ENCODE results near the gene RER1.

The RER1 gene

GRCh38 chr1:2404890-2405511 is 13.4 kb downstream of the RER1 start:
- ATAC-seq = no peak
- no peaks in the 10 kb centered on the region for H3K9me3 Mint-ChIP-seq

GRCh38 chr1:2405588-2406295 is 14.1 kb downstream of the RER1 start:
- Mint-ChIP-seq H3K27ac (no peak overlapping the region), H3K9me3 (no peaks in the 10 kb centered on the region), H3K27me3 (no peaks in the 10 kb centered on the region), H3K4me3 (no peak overlapping the region), H3K4me1 (peaks cover 24% of the 10 kb centered on the region)
- no peak for DNase-seq
- ATAC-seq = no peak

More at GRCh38 chr1:2404890-2405511, 13.4 kb downstream of the RER1 start:
- Mint-ChIP-seq H3K4me3 (no peak overlapping the region), H3K27me3 (no peaks in the 10 kb centered on the region), H3K27ac (peak overlapping the region in 1 of 2 donors; percentile 48), H3K4me1 (peaks cover 23% of the 10 kb centered on the region)
- no peak for DNase-seq

GRCh38 chr1:2406451-2407041 is 14.9 kb downstream of the RER1 start:
- no peak overlapping the region for H3K4me3 Mint-ChIP-seq
- peaks cover 29% of the 10 kb centered on the region for H3K4me1 Mint-ChIP-seq
- H3K27ac Mint-ChIP-seq = peak overlapping the region in 1 of 2 donors; percentile 87
- no peaks in the 10 kb centered on the region for H3K27me3 Mint-ChIP-seq
- DNase-seq (no peak), ATAC-seq (peak; percentile 12)
- H3K9me3 Mint-ChIP-seq = no peaks in the 10 kb centered on the region

- no peaks in the 10 kb centered on the region for H3K27me3 Mint-ChIP-seq
- H3K27ac Mint-ChIP-seq = peak overlapping the region; percentile 87 to 89
- DNase-seq (no peak), ATAC-seq (no peak)
- no peaks in the 10 kb centered on the region for H3K9me3 Mint-ChIP-seq
- H3K4me1 Mint-ChIP-seq = peaks cover 28% of the 10 kb centered on the region
- H3K4me3 Mint-ChIP-seq = no peak overlapping the region
Measured at GRCh38 chr1:2407166-2407990, 15.7 kb downstream of the RER1 start.

GRCh38 chr1:2407991-2408275 is 16.3 kb downstream of the RER1 start:
- no peak for DNase-seq
- no peak for ATAC-seq
- no peak overlapping the region for H3K4me3 Mint-ChIP-seq
- peak overlapping the region in 1 of 2 donors; percentile 42 for H3K27ac Mint-ChIP-seq
- H3K27me3 Mint-ChIP-seq = no peaks in the 10 kb centered on the region
- no peaks in the 10 kb centered on the region for H3K9me3 Mint-ChIP-seq
- H3K4me1 Mint-ChIP-seq = peaks cover 28% of the 10 kb centered on the region

GRCh38 chr1:2408456-2408855 is 16.8 kb downstream of the RER1 start:
- Mint-ChIP-seq H3K4me3 (no peak overlapping the region), H3K27me3 (no peaks in the 10 kb centered on the region), H3K4me1 (peaks cover 28% of the 10 kb centered on the region), H3K27ac (no peak overlapping the region), H3K9me3 (no peaks in the 10 kb centered on the region)
- ATAC-seq (no peak), DNase-seq (no peak)

- Mint-ChIP-seq H3K27me3 (no peaks in the 10 kb centered on the region), H3K4me3 (no peak overlapping the region), H3K4me1 (peaks cover 32% of the 10 kb centered on the region), H3K27ac (peak overlapping the region in 1 of 2 donors; percentile 94), H3K9me3 (no peaks in the 10 kb centered on the region)
- DNase-seq (no peak), ATAC-seq (no peak)
Measured at GRCh38 chr1:2408859-2409276, 17.2 kb downstream of the RER1 start.

GRCh38 chr1:2409745-2410144 is 18.1 kb downstream of the RER1 start:
- Mint-ChIP-seq H3K27me3 (no peaks in the 10 kb centered on the region), H3K4me1 (peaks cover 40% of the 10 kb centered on the region), H3K9me3 (no peaks in the 10 kb centered on the region), H3K4me3 (no peak overlapping the region), H3K27ac (no peak overlapping the region)
- DNase-seq = no peak
- ATAC-seq = no peak

GRCh38 chr1:2411801-2412394 is 20.3 kb downstream of the RER1 start:
- Mint-ChIP-seq H3K9me3 (no peaks in the 10 kb centered on the region), H3K4me1 (peaks cover 62% of the 10 kb centered on the region), H3K4me3 (peak overlapping the region; percentile 91 to 94), H3K27ac (peak overlapping the region; percentile 82 to 97), H3K27me3 (no peaks in the 10 kb centered on the region)
- ATAC-seq (peak; percentile 24), DNase-seq (no peak)

GRCh38 chr1:2412395-2412772 is 20.7 kb downstream of the RER1 start, which contains the start of gene PEX10:
Gene PEX10 (minus strand): TSS chr1:2412564. CDS start chr1:2412502, 62 bp downstream.
- DNase-seq (peak; percentile 99 to 100), ATAC-seq (peak; percentile 90)
- peak within 1 kb of the TSS; percentile 98 for H3K4me3 Mint-ChIP-seq
- no peaks in the 10 kb centered on the region for H3K9me3 Mint-ChIP-seq
- peaks cover 66% of the 10 kb centered on the region for H3K4me1 Mint-ChIP-seq
- H3K27ac Mint-ChIP-seq = peak within 1 kb of the TSS; percentile 82 to 97
- H3K27me3 Mint-ChIP-seq = no peaks in the 10 kb centered on the region

GRCh38 chr1:2412773-2413494 is 21.3 kb downstream of the RER1 start:
- Mint-ChIP-seq H3K27ac (no peak overlapping the region), H3K9me3 (no peaks in the 10 kb centered on the region), H3K4me3 (peak overlapping the region; percentile 98), H3K4me1 (peaks cover 67% of the 10 kb centered on the region), H3K27me3 (no peaks in the 10 kb centered on the region)
- ATAC-seq (peak; percentile 46), DNase-seq (peak in 1 of 2 donors; percentile 32)

GRCh38 chr1:2413495-2414296 is 22.1 kb downstream of the RER1 start:
- Mint-ChIP-seq H3K9me3 (no peaks in the 10 kb centered on the region), H3K4me1 (peaks cover 75% of the 10 kb centered on the region), H3K27ac (peak overlapping the region in 1 of 2 donors; percentile 86), H3K27me3 (no peaks in the 10 kb centered on the region), H3K4me3 (peak overlapping the region; percentile 98)
- DNase-seq (peak; percentile 37 to 40), ATAC-seq (no peak)

GRCh38 chr1:2414297-2414958 is 22.8 kb downstream of the RER1 start:
- peaks cover 74% of the 10 kb centered on the region for H3K4me1 Mint-ChIP-seq
- H3K9me3 Mint-ChIP-seq = no peaks in the 10 kb centered on the region
- DNase-seq = peak; percentile 79 to 81
- ATAC-seq = peak; percentile 38
- peak overlapping the region in 1 of 2 donors; percentile 86 for H3K27ac Mint-ChIP-seq
- H3K27me3 Mint-ChIP-seq = no peaks in the 10 kb centered on the region
- H3K4me3 Mint-ChIP-seq = peak overlapping the region; percentile 98

GRCh38 chr1:2415337-2415736 is 23.7 kb downstream of the RER1 start:
- H3K27ac Mint-ChIP-seq = peak overlapping the region; percentile 88 to 90
- no peaks in the 10 kb centered on the region for H3K27me3 Mint-ChIP-seq
- no peak for DNase-seq
- ATAC-seq = no peak
- H3K4me1 Mint-ChIP-seq = peaks cover 69% of the 10 kb centered on the region
- peak overlapping the region; percentile 98 for H3K4me3 Mint-ChIP-seq
- H3K9me3 Mint-ChIP-seq = no peaks in the 10 kb centered on the region

All from stimulated activated naive CD8-positive, alpha-beta T cell treated with anti-CD3 and anti-CD28 coated beads, Interleukin-15, amount 100 ng/mL, for 72 hours (primary cell).